Muscle of arm (tissue), 12 donors: ENCODE results near the gene SIX4. TPM values are rescaled to one million over a fixed set of nuclear protein-coding genes. Genes with fewer than 3 reads are reported as not detected.

Source experiments
- DNase-seq: peaks from one replicate; pipeline ENCODE4 v3.0.0-alpha.2; 2013
- polyA plus RNA-seq, 12 donors: library from polyadenylated mRNA; unstranded; fragments of 120-200 nt; gene quantifications; one replicate each; pipeline ENCODE4 v1.2.1, GENCODE V29; 2013; ENCODE audit not compliant: insufficient read length in 12 of 12

SIX4 gene
- polyA plus RNA-seq, 12 donors: 9.6 to 35.0 (median 21.0) TPM; not detected in 1

DNA sequence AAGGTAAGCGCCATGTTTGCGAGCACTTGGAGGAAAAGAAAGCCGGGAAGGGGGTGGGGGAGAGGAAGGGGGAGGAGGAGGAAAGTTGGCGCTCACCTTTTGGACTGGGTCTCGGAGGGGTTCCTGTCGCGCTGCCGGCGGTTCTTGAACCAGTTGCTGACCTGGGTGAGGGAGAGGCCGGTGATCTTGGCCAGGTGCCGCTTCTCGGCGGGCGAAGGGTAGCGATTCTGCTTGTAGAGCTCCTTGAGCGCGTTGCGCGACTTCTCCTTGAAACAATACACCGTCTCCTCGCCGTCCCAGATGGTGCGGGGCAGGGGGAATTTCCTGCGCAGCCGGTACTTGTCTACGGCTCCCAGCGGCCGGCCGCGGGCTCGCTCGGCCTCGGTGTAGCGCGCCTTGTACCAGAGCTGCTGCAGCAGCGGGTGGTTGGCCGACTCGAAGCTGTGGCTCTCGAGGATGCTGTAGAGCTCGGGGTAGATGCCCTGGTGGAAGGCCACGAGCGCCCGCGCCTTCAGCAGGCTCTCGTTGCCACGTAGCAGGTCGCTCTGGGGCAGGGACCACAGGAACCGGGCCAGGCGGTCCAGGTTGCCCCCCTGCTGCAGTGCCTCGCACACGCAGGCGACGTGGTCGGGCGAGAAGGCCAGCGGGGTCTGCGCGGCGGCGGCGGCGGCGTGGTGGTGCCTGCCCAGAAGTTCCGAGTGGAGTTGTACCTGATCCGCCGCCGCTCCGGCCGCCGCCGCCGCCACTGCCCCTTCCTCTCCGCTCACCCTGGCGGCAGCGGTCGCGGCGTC is 840 bp downstream of the SIX4 start:
- DNase-seq: peak; percentile 50

DNA sequence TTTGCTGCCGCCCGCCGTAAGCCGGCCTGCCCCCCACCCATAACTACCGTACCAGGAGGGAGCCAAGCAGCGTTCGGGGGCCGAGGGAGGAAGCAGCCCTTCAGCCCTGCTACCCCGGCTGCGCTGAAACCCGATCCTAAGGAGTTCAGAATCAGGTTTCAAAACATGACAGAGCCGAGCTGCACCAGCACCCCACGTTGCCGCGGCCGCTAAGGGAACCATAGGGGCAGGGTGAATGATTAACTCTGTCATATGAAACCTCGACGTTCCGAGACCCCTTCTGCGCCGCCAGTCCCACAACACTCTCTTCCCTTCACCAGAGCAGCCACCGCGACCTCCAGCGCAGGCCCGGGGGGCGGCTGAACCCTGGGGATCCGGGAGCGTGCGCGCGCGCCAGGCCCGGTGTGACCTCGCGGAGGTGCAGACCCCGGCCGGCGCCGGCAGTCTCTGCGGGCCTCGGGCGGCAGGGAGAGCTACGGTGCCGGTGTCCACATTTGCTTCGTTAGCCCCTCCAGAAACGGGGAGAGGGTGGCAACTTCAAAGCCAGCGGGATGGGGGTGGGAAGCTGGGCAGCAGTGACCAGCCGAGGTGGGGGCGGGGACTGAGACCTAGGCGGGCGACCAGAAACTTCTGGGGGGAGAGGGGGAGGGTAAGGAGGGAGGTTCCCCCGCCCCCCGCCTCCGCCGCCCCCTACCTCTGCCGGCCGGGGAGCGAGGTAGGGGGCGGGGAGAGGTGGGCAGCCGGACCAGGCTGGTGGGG is 1.6 kb downstream of the SIX4 start:
- peak; percentile 50 for DNase-seq

DNA sequence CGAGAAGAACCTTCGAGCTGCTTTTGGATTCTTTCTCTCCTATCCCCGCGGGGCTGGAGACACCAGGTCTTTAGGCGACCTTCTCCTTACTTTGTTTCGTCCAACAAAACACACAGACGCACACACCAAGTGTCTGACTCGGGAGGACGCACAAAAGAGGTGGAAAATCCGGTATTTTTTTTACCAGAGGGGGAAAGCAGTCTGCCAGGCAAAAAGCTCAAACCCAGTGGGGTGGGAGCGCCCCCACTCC is 2.1 kb downstream of the SIX4 start:
- DNase-seq: no peak

DNA sequence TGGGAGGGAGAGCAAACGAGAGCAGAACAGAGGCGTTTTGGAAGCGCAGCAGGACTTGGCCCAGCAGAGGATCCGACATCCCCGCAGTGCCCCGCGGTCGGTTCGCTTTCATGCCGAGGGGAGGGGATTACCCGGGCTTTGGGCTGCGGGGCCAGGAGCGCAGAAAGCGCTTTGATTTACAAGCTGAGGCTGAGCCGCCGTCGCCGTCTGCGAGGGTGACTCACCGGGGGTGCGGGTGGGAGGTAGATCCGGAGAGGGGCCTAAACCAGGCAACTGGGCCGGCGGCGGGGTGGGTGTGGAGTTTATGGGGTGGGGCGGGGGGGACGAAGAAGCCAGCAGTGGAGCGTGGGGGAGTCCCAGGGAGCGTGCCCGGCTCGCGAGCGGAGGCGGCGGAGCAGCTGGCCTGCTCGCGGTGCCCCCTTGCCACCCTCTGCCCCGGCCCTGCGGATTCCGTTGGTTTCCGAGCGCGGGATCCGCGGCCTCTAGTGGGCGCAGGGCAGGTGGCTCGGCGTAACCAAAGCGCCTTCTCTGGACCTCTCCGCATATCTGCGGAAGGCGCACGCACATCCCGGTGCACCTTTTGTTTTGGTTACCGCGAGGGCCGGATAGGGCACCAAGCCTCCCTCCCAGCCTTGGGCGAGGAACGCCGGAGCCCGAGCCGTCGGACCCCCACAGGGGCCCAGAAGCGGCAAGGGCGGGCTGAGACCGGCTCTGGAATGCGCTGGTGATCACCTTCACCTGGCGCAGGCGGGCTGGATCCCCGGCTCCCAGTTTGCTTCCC is 2.6 kb downstream of the SIX4 start:
- peak; percentile 42 for DNase-seq

DNA sequence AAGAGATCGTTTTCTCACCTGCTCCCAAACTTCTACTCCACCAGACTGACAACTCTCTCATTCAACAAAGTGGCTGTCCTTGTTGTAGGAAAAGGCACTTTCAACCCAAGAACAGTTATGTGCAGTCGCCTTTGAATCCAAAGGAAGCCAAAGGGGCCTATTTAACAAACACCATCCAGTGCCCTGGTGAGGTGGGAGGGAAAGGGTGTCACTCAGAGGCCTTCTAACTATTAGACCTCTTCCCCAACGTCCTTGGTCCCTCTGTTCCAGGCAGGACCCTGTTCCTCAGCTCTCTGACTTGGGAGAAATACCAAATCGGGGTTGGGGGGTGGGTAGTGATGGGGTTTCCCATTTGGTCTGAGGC is 3.2 kb downstream of the SIX4 start:
- DNase-seq: no peak

DNA sequence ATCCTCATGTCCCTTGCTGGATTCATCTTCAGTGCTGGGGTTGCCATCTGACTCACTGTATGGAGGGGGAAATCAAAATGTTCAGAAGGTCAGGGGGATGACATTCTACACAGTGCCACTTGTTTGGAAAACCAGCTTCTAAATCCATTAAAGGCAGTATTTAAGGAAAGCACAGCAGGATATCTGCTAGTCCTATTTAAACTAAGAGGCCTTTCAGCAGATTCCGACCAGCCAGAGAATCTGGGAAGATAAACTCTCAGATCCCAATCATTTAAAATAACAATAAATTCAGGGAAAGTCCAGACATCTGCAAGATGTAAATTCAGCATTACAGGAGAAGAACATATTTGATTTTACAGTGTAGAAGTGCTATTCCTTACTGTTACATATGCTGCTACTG is 3.8 kb downstream of the SIX4 start:
- no peak for DNase-seq

DNA sequence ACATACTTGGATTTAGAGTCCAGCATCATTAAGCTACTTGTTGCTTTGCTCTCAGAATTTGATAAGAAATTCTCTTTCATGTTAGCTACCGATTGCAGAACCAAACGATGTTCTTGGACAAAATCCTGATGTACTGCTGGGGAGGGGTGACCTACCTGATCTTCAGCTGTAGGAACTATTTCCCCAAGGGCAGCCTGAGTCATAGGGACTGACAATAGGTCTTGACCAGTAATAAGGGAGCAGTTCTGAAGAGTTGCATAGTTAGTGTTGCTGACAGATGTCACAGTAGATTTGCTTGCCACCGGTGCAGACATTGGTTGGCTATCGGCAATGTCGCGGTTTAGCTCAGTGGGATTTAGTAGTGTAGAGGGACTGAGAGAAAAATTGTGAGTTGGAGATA is 10.6 kb downstream of the SIX4 start:
- DNase-seq: no peak

DNA sequence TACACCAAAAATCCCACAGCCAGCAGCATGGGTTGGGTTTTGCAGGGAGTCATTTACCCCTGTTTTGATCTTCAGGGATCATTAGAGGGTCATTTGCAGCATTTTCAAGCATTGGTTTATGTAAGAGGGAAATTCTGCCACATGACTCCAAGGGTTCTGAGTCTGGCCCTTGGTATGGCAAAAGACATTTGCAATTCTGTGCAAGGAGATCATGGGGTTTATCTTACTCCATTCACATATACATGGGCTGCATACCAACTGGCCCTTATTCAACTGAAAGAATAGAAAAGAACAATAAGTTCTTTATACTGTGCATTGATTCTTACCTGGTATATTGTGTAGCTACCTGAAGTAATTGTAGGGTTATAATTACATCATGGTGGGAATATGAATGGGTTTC is 13.7 kb downstream of the SIX4 start:
- DNase-seq: no peak

DNA sequence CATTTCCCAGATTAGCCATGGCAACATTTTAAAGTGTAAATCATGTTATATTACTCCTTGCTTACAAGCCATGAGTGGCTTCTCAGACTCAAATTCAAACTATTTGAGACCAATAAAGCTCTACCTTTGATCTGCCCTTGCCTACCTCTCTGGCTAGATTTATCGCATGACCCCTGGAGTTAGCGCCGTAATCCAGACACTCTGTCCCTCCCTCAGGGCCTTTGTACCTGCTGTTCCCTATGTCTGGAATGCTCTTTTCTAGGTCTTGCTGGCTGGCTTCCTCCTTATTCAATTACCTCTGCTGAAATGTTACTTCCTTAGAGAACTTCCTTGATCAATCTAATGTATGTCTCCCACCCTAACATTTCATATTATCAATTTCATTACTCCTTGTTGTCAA is 16.3 kb downstream of the SIX4 start:
- no peak for DNase-seq

DNA sequence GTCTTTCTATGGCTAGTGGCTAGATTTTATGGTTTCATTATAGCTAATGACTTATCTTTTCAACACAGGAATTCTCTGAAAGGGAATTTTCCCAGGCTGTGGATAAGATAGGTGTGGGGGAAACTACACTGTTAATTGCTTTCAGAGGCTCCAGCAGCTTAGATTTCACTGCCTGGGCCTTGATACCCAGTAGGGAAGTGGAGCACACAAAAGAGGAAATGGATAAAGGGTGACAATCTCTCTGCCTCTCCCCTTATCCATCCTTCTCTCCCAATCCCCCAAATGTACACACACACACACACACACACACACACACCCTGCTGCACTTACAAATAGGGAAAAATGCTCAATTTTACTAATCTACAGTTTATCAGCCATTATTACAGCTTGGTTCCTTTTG is 19.1 kb downstream of the SIX4 start:
- DNase-seq: no peak

DNA sequence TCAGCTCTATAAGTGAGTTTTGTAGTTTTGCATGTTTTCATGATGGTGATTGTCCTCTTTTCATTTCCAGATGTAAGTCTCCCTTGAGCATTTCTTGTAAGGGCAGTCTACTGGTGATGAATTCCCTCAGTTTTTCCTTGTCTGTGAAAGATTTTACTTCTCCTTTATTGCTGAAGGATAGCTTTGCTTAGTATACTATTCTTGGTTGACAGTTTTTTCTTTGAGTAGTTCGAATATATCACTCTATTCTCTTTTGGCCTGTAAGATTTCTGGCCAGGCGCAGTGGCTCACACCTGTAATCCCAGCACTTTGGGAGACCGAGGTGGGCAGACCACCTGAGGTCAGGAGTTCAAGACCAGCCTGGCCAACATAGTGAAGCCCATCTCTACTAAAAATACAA is 23.6 kb downstream of the SIX4 start:
- DNase-seq: no peak

DNA sequence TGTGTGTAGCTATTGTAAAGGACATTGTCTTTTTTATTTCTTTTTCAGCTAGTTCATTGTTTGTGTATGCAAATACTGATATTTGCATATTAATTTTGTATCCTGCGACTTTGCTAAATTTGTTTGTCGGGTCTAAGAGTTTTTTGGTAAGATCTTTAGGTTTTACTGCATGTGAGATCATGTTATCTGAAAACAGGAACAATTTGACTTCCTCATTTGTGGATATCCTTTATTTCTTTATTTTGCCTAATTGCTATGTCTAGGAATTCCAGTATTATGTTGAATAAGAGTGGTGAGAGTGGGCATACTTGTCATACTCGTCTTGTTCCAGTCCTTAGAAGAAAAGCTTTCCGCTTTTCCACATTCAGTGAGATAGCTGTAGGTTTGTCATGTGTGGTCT is 28.8 kb downstream of the SIX4 start:
- DNase-seq: no peak

DNA sequence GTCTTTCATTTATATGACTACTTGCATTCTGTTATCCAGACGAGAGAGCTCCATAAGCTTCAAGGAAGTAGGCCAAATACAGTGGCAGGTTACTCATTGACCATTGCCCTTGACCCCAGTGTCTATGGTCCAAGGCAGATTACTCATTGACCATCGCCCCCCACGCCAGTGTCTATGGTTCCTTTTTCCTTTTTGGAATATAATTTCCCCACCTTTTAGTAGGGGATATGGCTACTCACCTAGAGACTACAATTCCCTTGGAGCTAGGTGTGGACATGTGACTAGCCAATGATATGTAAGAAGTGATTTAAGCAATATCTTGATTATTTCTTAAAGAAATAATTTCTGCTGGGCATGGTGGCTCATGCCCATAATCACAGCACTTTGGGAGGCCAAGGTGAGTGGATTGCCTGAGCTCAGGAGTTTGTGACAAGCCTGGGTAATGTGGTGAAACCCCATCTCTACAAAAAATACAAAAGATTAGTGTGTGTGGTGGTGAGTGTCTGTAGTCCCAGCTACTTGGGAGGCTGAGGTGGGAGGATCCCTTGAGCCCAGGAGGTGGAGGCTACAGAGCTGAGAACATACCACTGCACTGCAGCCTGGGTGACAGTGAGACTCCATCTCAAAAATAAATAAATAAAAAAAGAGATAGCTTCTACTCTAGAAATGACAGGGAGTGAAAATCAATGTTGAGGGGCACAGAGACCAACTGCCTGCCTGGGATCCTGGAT is 32.6 kb downstream of the SIX4 start:
- DNase-seq: no peak

DNA sequence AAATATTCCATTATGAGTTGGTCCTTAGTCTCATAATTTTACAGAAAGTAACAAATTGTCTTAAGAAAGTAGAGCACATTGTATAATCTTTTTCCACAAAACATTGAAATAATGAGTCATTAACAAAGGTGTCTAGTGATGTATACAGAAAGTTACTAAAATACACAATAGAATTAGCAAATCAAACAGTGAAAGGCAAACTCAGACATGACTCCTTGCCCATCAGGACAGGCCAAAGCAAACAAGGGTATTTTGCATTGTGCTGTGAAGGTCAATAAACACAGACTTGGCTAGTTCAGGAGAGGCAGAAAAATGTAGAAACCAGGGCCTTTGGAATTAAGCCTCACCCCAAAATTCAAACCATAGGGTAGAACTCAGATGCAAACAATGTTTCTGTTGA is 37.3 kb downstream of the SIX4 start:
- no peak for DNase-seq

DNA sequence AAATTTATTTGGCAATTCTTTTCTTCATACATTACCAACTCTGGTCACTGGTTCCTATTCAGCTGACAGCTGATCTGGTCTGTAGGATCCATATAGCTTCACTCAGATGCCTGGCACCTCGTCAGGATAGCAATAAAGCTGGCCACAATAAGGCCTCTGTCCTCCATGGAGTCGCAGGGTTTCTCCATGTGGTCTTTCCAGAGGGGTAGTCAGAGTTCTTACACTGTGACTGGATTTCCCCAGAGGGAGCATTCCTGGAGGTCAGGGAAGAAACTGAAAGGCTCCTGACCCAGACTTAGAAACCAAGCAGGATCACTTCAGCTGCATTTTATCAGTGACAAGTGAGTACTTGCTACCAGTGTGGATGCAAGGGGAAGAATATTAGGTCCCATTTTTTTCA is 39.9 kb downstream of the SIX4 start:
- DNase-seq: no peak

DNA sequence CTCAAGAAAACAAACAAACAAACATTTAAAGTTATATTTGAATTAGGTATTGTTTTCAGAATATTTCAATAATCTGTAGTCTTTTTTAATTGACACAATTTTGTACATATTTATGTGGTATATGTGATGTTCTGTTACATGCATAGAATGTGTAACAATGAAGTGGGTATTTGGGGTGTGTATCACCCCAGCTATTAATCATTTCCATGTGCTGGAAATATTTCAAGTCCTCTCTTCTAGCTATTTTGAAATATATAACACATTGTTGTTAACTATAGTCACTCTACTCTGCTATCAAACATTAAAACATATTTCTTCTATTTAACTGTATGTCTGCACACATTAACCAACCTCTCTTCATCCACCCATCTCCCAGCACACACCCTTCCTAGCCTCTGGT is 42.9 kb downstream of the SIX4 start:
- DNase-seq: no peak

DNA sequence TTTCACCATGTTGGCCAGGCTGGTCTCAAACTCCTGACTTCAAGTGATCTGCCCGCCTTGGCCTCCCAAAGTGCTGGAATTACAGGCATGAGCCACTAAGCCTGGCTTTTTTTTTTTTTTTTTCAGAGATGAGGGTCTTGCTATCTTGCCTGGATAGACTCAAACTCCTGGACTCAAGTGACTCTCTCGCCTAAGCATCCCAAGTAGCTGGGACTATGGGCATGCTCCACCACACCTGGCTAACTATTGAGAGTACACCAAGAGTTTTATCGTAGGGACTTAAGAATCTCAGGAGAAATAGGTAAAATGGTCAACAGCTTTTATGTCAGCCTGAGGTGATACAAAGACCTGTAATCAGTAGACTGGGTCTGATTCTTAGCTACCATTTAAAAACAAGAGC is 43.6 kb downstream of the SIX4 start:
- no peak for DNase-seq

DNA sequence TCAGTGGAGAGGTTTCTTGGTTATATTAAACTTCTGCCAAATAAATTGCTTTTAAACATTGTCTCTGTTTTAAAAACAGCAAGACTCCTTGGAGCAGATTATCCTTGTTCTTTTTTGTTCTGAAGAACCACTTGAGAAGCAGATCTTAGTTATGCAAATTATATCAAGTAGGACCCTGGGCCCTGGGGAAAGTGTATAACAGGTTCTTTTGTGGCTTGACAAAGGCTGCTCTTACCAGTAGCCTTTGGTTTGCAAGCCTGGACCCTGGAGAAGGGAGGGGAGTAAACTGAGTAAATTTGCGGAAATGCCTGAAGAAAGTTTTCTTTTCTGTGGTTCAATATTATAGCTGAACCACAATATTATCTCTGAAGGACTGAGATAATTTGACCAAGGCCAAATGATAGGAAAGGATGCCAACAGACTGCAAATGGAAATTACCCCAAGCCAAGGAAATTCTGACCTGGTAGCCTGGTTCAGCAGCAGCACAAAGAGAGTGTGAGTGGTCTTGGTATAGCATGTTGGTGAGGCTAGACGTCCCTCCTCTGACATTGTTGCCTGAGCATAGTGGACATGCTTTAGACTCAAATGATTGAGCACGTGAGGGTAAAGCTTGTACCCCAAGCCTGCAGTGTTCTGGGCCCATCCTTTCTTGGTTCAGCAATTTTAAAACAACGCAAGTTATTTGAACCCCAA is 44.4 kb downstream of the SIX4 start:
- no peak for DNase-seq

DNA sequence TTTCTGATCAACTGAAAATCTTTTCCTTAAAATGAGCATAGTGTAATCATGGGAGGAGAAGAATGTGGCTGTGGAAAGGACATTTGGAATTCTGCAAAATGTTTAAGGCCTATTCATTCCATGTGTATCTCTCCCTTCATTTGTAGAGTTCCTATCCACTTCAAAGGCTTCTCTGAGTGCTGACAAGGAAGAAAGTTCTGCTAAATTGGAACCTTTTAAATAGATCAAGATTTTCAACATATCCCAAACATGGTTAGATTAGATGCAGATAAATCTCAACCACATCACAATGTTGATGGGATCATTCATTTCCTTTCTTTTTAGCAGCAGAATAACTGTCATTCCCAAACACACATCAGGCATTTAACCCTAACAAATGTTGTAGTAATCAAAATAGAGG is 46.5 kb downstream of the SIX4 start:
- no peak for DNase-seq

DNA sequence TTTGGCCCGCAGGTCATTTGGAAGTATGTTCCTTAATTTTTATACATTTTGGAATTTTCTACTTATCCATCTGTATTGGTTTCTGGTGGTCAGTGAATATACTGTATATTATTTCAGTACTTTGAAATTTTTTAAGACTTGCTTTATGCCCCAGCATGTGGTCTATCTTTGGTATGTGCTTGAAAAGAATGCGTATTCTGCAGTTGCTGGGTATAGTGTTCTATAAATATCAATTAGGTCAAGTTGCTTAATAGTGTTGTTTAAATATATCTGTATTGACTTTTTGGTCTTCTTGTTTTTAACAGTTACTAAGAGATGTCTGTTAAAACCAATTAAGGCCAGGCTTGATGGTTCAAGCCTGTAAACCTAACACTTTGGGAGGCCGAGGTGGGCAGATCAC is 53.2 kb downstream of the SIX4 start:
- DNase-seq: no peak

DNA sequence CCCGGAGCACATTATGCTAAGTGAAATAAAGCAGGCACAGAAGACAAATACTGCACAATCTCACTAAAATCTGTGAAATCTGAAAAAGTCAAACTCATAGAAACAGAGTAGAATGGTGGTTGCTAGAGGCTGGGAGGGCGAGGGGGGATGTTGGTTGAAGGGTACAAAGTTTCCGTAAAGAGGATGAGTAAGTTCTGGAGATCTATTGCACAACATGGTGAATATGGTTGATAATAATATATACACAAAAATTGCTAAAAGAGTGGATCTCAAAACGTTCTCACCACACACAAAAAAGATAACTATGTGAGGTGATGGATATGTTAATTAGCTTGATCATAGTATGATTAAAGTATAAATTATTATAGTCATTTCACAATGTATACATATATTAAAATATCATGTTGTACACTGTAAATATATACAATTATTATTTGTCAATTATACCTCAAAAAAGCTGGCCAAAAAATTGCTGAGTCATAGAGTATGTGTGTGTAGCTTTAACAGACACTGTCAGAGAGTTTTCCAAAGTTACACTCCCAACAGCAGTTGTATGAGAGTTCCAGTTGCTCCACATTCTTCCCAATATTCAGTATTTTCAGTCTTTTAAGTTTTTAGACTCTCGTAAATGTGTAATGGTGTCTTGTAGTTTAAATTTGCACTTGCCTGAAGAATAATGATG is 55.6 kb downstream of the SIX4 start:
- no peak for DNase-seq
